ENCODE measurements around the gene TNFRSF21. TPM values are rescaled to one million over a fixed set of nuclear protein-coding genes. Genes with fewer than 3 reads are reported as not detected.

TNFRSF21 gene
- total RNA-seq, 1 donor, result 1.4 TPM

GRCh38 chr6:47286301-47286700, 23.4 kb downstream of the TNFRSF21 start:
- H3K4me3 ChIP-seq (ENCODE audit: insufficient read depth, low read length), result no peak overlapping the region
- H3K4me1 ChIP-seq (ENCODE audit: insufficient read depth, low read length), result no peaks in the 10 kb centered on the region
- no peaks in the 10 kb centered on the region for H3K9me3 ChIP-seq (ENCODE audit: low read depth, low read length)
- H4K20me1 ChIP-seq (ENCODE audit: insufficient read depth, low read length), result no peaks in the 10 kb centered on the region
- DNase-seq (ENCODE audit: insufficient read length, low spot score, missing footprints), result no peak
- H3K79me2 ChIP-seq (ENCODE audit: insufficient read depth, low read length), result no peaks in the 10 kb centered on the region
- no peaks in the 10 kb centered on the region for H3K27me3 ChIP-seq (ENCODE audit: insufficient read depth, low read length)
- no peaks in the 10 kb centered on the region for H3K36me3 ChIP-seq (ENCODE audit: insufficient read depth, low read length)
- no peak overlapping the region for H3K4me2 ChIP-seq (ENCODE audit: insufficient read depth, low read length)
- no peak overlapping the region for H3K27ac ChIP-seq (ENCODE audit: low read depth, low read length)
- TF ChIP-seq, protein P1, sequence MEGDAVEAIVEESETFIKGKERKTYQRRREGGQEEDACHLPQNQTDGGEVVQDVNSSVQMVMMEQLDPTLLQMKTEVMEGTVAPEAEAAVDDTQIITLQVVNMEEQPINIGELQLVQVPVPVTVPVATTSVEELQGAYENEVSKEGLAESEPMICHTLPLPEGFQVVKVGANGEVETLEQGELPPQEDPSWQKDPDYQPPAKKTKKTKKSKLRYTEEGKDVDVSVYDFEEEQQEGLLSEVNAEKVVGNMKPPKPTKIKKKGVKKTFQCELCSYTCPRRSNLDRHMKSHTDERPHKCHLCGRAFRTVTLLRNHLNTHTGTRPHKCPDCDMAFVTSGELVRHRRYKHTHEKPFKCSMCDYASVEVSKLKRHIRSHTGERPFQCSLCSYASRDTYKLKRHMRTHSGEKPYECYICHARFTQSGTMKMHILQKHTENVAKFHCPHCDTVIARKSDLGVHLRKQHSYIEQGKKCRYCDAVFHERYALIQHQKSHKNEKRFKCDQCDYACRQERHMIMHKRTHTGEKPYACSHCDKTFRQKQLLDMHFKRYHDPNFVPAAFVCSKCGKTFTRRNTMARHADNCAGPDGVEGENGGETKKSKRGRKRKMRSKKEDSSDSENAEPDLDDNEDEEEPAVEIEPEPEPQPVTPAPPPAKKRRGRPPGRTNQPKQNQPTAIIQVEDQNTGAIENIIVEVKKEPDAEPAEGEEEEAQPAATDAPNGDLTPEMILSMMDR (IDR thresholded peaks at IDR 0.05; ENCODE audit: extremely low read depth, low read depth, low read length), result no peak
- H2AFZ ChIP-seq (ENCODE audit: low read length), result no peak overlapping the region

GRCh38 chr6:47283993-47284392, 25.7 kb downstream of the TNFRSF21 start:
- Histone ChIP-seq H2AFZ (ENCODE audit: low read length) (no peak overlapping the region), H3K4me2 (ENCODE audit: insufficient read depth, low read length) (no peak overlapping the region), H3K36me3 (ENCODE audit: insufficient read depth, low read length) (no peaks in the 10 kb centered on the region), H4K20me1 (ENCODE audit: insufficient read depth, low read length) (no peaks in the 10 kb centered on the region), H3K27me3 (ENCODE audit: insufficient read depth, low read length) (no peaks in the 10 kb centered on the region), H3K9me3 (ENCODE audit: low read depth, low read length) (no peaks in the 10 kb centered on the region), H3K4me1 (ENCODE audit: insufficient read depth, low read length) (no peaks in the 10 kb centered on the region), H3K79me2 (ENCODE audit: insufficient read depth, low read length) (no peaks in the 10 kb centered on the region), H3K4me3 (ENCODE audit: insufficient read depth, low read length) (no peak overlapping the region), H3K27ac (ENCODE audit: low read depth, low read length) (no peak overlapping the region)
- TF ChIP-seq, protein P1 (IDR thresholded peaks at IDR 0.05; ENCODE audit: extremely low read depth, low read depth, low read length), result no peak
- DNase-seq (ENCODE audit: insufficient read length, low spot score, missing footprints), result no peak

- no peak overlapping the region for H3K4me2 ChIP-seq (ENCODE audit: insufficient read depth, low read length)
Measured at GRCh38 chr6:47278545-47278944, 31.2 kb downstream of the TNFRSF21 start.

DNA sequence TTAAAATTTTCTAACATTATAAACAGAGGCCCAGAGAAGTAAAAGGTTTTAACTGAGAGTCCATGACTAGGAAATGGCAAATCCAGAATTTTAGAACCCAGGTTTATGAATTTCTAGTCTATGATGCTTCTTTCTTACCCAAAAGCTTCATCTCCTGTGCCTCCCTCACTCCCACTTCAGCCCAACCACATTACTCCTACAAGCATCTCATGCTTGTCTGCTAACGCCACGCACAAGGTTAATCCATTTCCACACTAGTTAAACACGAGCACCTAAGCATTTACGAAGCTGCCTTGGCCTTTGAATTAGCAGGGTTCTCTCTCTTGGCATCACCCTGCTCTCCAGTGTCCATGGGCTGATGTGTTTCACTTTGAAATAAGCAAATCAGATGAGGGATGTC, 32.0 kb downstream of the TNFRSF21 start:
- TF ChIP-seq, protein P1 (IDR thresholded peaks at IDR 0.05; ENCODE audit: extremely low read depth, low read depth, low read length), result no peak
- Histone ChIP-seq H3K79me2 (ENCODE audit: insufficient read depth, low read length) (no peaks in the 10 kb centered on the region), H3K4me3 (ENCODE audit: insufficient read depth, low read length) (no peak overlapping the region), H3K27me3 (ENCODE audit: insufficient read depth, low read length) (no peaks in the 10 kb centered on the region), H3K4me1 (ENCODE audit: insufficient read depth, low read length) (no peaks in the 10 kb centered on the region), H2AFZ (ENCODE audit: low read length) (no peak overlapping the region), H3K36me3 (ENCODE audit: insufficient read depth, low read length) (no peaks in the 10 kb centered on the region), H3K4me2 (ENCODE audit: insufficient read depth, low read length) (no peak overlapping the region), H3K9me3 (ENCODE audit: low read depth, low read length) (no peaks in the 10 kb centered on the region), H3K27ac (ENCODE audit: low read depth, low read length) (no peak overlapping the region), H4K20me1 (ENCODE audit: insufficient read depth, low read length) (no peaks in the 10 kb centered on the region)
- no peak for DNase-seq (ENCODE audit: insufficient read length, low spot score, missing footprints)

More at GRCh38 chr6:47278545-47278944, 31.2 kb downstream of the TNFRSF21 start:
- TF ChIP-seq, protein P1 (IDR thresholded peaks at IDR 0.05; ENCODE audit: extremely low read depth, low read depth, low read length), result no peak
- Histone ChIP-seq H3K79me2 (ENCODE audit: insufficient read depth, low read length) (no peaks in the 10 kb centered on the region), H3K9me3 (ENCODE audit: low read depth, low read length) (no peaks in the 10 kb centered on the region), H4K20me1 (ENCODE audit: insufficient read depth, low read length) (no peaks in the 10 kb centered on the region), H3K27ac (ENCODE audit: low read depth, low read length) (no peak overlapping the region), H2AFZ (ENCODE audit: low read length) (no peak overlapping the region), H3K4me3 (ENCODE audit: insufficient read depth, low read length) (no peak overlapping the region), H3K36me3 (ENCODE audit: insufficient read depth, low read length) (no peaks in the 10 kb centered on the region), H3K4me1 (ENCODE audit: insufficient read depth, low read length) (no peaks in the 10 kb centered on the region), H3K27me3 (ENCODE audit: insufficient read depth, low read length) (no peaks in the 10 kb centered on the region)
- DNase-seq (ENCODE audit: insufficient read length, low spot score, missing footprints), result no peak

Measured in osteoblast (primary cell).